ENCODE results near the gene SEPTIN8.

Gene SEPTIN8

DNA sequence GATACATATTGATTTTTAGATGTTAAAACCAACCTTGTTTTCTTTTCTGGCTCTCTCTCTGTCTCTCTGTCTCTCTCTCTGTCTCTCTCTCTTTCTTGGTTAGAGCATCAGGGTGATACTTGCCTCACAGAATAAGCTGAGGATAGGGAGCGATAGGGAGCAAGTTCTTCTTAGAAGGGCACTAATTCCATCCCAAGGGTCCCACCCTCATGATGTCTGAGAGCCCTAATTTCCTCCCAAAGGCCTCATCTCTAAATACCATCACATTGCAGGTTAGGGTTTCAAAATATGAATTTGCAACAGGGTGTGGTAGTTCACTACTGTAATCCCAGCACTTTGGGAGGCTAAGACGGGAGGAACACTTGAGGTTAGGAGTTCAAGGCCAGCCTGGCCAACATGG, 34.9 kb downstream of the SEPTIN8 start:
- no peak overlapping the region for H3K4me3 ChIP-seq (ENCODE audit: low read length)
- TF ChIP-seq, protein P1, sequence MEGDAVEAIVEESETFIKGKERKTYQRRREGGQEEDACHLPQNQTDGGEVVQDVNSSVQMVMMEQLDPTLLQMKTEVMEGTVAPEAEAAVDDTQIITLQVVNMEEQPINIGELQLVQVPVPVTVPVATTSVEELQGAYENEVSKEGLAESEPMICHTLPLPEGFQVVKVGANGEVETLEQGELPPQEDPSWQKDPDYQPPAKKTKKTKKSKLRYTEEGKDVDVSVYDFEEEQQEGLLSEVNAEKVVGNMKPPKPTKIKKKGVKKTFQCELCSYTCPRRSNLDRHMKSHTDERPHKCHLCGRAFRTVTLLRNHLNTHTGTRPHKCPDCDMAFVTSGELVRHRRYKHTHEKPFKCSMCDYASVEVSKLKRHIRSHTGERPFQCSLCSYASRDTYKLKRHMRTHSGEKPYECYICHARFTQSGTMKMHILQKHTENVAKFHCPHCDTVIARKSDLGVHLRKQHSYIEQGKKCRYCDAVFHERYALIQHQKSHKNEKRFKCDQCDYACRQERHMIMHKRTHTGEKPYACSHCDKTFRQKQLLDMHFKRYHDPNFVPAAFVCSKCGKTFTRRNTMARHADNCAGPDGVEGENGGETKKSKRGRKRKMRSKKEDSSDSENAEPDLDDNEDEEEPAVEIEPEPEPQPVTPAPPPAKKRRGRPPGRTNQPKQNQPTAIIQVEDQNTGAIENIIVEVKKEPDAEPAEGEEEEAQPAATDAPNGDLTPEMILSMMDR (conservative IDR thresholded peaks at IDR 0.05; ENCODE audit: low read length): no peak
- DNase-seq (ENCODE audit: low read depth): no peak

DNA sequence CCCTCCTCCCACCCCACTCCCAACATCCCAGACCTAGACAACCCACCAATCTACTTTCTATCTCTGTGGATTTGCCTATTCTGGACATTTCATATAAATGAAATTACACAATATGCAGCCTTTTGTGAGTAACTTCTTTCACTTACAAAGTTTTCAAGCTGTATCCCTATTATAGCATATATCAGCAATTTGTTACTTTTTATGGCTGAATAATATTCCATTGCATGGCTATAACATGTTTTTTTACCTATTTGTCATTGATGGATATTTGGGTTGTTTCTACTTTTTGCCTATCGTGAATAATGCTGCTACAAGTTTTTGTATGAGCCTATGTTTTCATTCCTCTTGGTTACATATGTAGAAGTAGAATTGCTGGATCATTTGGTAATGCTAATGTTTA, 37.8 kb downstream of the SEPTIN8 start:
- DNase-seq (ENCODE audit: low read depth): no peak
- H3K4me3 ChIP-seq (ENCODE audit: low read length): no peak overlapping the region
- TF ChIP-seq, protein P1 (conservative IDR thresholded peaks at IDR 0.05; ENCODE audit: low read length): no peak

DNA sequence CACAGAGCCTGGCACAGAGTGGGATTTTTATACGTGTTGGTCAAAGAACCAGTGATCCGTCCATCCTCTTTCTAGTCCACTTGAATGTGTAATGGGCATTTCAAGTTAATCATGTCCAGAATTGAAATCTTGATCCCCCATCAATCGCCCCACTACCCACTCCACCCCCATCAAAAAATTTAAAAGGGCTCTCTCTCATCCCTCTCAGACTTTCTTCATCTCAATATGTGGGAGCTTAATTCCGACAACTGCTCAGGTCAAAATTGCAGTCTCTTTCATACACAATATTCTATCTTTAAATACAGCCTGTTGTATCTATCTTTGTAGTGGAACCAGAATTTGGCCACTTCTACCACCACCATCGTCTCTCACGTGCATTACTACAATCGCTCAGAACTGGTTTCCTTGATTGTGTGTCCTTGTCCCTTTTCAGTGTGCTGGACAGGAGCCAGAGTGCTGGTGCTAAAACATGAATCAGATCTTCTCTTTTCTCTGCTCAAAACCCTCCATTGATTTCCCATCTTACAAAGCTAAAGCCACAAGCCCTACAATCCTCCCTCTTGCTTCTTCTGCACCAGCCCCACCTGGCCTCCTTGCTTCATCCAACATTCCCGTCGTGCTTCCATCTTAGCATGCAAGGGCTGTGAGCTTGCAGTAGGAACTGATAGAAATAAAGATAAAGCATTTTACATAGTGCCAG, 38.9 kb downstream of the SEPTIN8 start:
- H3K4me3 ChIP-seq (ENCODE audit: low read length): peak overlapping the region; percentile 84
- TF ChIP-seq, protein P1 (conservative IDR thresholded peaks at IDR 0.05; ENCODE audit: low read length): no peak
- DNase-seq (ENCODE audit: low read depth): no peak

DNA sequence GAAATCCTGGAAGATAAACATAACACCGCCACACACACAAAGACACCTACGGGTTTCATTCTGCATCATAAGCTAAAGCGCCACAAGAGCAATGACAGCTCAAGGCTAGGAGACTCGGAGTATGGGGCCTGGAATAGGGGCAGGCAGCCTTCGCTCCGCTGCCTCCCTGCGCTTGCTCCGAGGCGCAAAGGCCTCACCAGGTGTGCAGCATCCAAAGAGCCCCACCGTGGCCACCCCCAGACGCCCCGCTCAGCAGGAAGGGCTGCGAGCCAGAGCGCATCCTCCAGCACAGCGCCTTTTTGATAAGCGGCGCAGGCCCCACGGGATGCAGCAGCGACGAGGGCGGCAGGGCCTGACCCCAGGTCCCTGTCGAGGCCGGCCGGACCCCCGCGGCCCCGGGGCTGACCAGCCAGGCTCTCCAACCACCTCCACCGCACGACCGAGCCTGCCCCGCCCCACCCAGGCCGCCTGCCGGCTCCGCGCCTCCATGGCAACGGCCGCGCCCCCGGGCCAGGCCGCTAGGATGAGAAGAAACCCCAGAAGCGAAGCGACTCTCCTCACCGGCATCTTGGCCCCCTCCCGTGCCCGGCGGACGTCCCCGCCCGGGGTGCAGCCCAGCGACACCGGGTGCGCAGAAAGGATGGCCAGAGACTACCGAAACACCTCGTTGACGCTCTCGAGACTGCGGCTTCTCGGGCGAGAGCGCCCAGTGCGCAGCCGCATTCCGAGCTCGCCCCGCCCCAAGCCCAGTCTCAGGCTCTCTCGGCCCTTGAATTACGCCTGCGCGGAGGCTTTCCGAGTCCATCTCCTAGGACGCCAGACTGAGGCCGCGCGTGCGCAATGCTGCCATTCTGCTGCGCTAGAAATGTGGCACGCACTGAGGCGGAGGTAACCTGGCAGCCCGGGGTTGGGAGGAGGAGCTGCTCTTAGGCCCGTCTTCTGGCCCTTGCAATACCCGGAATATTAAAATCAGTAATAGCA, 39.9 kb downstream of the SEPTIN8 start, which contains the start of gene KIF3A:
Gene KIF3A (minus strand): TSS at position 694 of the 981 bp plus-strand sequence. CDS start 127 bp downstream, at position 567.
- peak within 1 kb of the TSS; percentile 84 for H3K4me3 ChIP-seq (ENCODE audit: low read length)
- peak; percentile 92 for DNase-seq (ENCODE audit: low read depth)
- TF ChIP-seq, protein P1 (conservative IDR thresholded peaks at IDR 0.05; ENCODE audit: low read length): no peak

DNA sequence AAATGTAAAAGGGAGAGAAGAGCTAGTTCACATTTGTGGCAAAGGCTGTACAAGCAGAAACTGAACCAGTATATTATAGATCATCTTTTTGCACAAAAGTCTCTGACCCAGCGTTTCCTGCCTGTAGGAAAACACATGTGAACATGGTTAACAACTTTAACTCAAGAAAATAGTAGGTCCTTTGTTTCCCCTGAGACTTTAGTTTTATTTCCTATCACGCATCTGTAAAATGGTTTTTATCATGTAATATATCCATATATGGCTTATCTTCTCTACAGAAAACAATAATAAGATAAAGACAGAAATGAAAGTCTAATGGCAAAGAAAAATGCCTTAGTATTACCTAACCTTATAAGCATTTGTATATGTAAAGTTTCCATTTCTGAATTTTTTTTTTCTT, 42.4 kb downstream of the SEPTIN8 start:
- no peak overlapping the region for H3K4me3 ChIP-seq (ENCODE audit: low read length)
- no peak for DNase-seq (ENCODE audit: low read depth)
- TF ChIP-seq, protein P1 (conservative IDR thresholded peaks at IDR 0.05; ENCODE audit: low read length): no peak

DNA sequence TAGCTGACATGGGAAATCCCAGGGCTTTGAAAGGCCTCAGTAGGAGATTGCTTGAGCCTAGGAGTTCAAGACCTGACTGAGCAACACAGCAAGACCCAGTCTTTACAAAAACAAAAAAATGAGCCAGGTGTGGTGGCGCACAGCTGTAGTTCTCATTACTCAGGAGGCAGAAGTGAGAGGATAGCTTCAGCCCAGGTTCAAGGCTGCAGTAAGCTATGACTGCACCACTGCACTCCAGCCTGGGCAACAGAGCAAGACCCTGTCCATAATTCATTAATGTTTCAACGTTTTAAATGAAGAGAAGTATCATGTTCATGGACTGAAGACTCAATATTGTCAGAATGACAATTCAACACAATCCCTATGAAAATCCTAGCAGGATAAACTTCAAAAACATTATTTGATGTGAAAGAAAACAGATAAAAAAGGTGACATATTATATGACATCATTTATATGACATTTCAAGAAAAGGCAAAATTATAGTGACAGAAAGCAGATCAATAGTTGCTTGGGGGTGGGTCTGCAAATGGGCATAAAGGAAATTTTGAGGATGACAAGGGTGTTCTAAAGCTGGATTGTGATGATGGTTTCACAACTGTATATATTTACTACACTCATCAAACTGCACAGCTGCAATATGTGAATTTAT, 43.4 kb downstream of the SEPTIN8 start:
- no peak for DNase-seq (ENCODE audit: low read depth)
- TF ChIP-seq, protein P1 (conservative IDR thresholded peaks at IDR 0.05; ENCODE audit: low read length): no peak
- no peak overlapping the region for H3K4me3 ChIP-seq (ENCODE audit: low read length)
